ENCODE results near the gene IKZF3. TPM values are rescaled to one million over a fixed set of nuclear protein-coding genes. Genes with fewer than 3 reads are reported as not detected.

The IKZF3 gene
- total and polyA plus RNA-seq, 10 of the 15 experiments (the other 5 are each of a cell fraction or from before 2014, with no cell fraction given), result 5.5 to 98.2 (median 47.6) TPM

DNA sequence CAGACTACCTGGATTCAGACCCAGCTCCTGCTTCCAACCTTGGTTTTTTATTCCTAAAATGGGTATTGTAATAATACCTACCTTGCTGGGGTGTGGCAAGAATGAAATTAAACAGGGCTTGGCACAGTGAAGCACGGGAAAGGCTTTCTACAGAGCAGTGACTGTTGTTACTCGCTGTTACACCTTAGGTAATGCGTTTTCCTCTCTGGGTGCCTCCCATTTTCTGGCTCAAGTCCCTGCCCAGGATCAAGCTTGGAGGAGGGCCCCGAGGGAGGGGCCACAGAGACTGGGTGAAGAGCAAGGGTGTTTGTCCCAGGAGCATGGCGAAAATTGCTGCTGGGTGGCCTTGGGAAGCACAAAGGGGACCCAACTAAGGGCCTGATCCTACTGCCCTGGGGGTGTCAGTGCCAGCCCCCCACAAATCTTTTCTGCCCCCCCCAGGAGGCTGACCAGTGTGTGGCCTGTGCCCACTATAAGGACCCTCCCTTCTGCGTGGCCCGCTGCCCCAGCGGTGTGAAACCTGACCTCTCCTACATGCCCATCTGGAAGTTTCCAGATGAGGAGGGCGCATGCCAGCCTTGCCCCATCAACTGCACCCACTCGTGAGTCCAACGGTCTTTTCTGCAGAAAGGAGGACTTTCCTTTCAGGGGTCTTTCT is 147.1 kb downstream of the IKZF3 start:
- ATAC-seq (no peak), DNase-seq (ENCODE audit: low read depth, low spot score) (no peak), FAIRE-seq (no peak)
- in situ Hi-C loops (cut with MboI) (no loop called here), intact Hi-C loops (cut with micrococcal nuclease; ENCODE audit: unreplicated experiment) (no loop called here)
- SMC1A ChIA-PET (ENCODE audit: uncharacterized antibody, unreplicated experiment), result no interaction called here
- no peaks in the 10 kb centered on the region for H3K27me3 ChIP-seq (replicated peaks in 1 of 2; ENCODE audit: control insufficient read depth in 2 of 2, insufficient read depth in 2 of 2, low read length in 1 of 2)
- H3K36me3 ChIP-seq (ENCODE audit: control insufficient read depth in 2 of 2, insufficient read depth in 2 of 2, low read length in 1 of 2), result no peaks in the 10 kb centered on the region
- H3K4me1 ChIP-seq (ENCODE audit: control insufficient read depth, insufficient read depth, low read length), result no peaks in the 10 kb centered on the region
- H3K79me2 ChIP-seq (ENCODE audit: control insufficient read depth, insufficient read depth, low read length), result no peaks in the 10 kb centered on the region
- CTCF ChIA-PET, result no interaction called here
- POLR2A ChIA-PET, result no interaction called here
- H3K9me3 ChIP-seq (replicated peaks; ENCODE audit: control insufficient read depth, insufficient read depth, low read length), result no peaks in the 10 kb centered on the region
- no peak overlapping the region for H3K4me3 ChIP-seq
- WGBS (ENCODE audit: insufficient coverage, insufficient replicate concordance, low lambda C conversion rate, missing lambda C conversion rate), result 67% methylated on average over 11 of the region's 11 CpGs
- H3K27ac ChIP-seq (ENCODE audit: control insufficient read depth, insufficient read depth), result no peak overlapping the region
- H3K9ac ChIP-seq (ENCODE audit: control insufficient read depth, insufficient read depth, low read length), result no peak overlapping the region
- RAD21 ChIA-PET (ENCODE audit: unreplicated experiment), result no interaction called here
- TF ChIP-seq ZNF217 (IDR thresholded peaks at IDR 0.05) (no peak), TCF3 (IDR thresholded peaks at IDR 0.05; ENCODE audit: borderline replicate concordance, insufficient read depth, low read depth, low read length) (no peak), BMI1 (IDR thresholded peaks at IDR 0.05; ENCODE audit: borderline replicate concordance) (no peak), RAD21 (IDR thresholded peaks at IDR 0.05; ENCODE audit: insufficient read depth, low read depth, low read length) (no peak), SIX5 (IDR thresholded peaks at IDR 0.05; ENCODE audit: low read depth, low read length, severe bottlenecking) (no peak), RB1 (IDR thresholded peaks at IDR 0.05; ENCODE audit: borderline replicate concordance) (no peak), SMARCA5 (IDR thresholded peaks at IDR 0.05) (no peak)
- TF ChIP-seq, protein P1, sequence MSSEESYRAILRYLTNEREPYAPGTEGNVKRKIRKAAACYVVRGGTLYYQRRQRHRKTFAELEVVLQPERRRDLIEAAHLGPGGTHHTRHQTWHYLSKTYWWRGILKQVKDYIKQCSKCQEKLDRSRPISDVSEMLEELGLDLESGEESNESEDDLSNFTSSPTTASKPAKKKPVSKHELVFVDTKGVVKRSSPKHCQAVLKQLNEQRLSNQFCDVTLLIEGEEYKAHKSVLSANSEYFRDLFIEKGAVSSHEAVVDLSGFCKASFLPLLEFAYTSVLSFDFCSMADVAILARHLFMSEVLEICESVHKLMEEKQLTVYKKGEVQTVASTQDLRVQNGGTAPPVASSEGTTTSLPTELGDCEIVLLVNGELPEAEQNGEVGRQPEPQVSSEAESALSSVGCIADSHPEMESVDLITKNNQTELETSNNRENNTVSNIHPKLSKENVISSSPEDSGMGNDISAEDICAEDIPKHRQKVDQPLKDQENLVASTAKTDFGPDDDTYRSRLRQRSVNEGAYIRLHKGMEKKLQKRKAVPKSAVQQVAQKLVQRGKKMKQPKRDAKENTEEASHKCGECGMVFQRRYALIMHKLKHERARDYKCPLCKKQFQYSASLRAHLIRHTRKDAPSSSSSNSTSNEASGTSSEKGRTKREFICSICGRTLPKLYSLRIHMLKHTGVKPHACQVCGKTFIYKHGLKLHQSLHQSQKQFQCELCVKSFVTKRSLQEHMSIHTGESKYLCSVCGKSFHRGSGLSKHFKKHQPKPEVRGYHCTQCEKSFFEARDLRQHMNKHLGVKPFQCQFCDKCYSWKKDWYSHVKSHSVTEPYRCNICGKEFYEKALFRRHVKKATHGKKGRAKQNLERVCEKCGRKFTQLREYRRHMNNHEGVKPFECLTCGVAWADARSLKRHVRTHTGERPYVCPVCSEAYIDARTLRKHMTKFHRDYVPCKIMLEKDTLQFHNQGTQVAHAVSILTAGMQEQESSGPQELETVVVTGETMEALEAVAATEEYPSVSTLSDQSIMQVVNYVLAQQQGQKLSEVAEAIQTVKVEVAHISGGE (CRISPR knock-in tag; IDR thresholded peaks at IDR 0.05), result no peak
- no peaks in the 10 kb centered on the region for H4K20me1 ChIP-seq (ENCODE audit: control insufficient read depth, insufficient read depth)
- no TSS peak for BruUV-seq (replicated peaks)
- H2AFZ ChIP-seq (ENCODE audit: control insufficient read depth, low read depth, low read length), result no peak overlapping the region
- no peak overlapping the region for H3K4me2 ChIP-seq (ENCODE audit: control insufficient read depth, insufficient read depth)
